HG02870 (cell line): Measurements from ENCODE around the gene ARHGAP26.
A peak's percentile ranks its signal among the peaks of the same experiment; 100 is the strongest.

Source experiments
- ATAC-seq: cut with Tn5 transposase; IDR thresholded peaks from one replicate; pipeline ENCODE4 v1.9.1; 2021; ENCODE audit warnings: mild to moderate bottlenecking, moderate library complexity; ENCODE audit not compliant: unreplicated experiment

Gene ARHGAP26

DNA sequence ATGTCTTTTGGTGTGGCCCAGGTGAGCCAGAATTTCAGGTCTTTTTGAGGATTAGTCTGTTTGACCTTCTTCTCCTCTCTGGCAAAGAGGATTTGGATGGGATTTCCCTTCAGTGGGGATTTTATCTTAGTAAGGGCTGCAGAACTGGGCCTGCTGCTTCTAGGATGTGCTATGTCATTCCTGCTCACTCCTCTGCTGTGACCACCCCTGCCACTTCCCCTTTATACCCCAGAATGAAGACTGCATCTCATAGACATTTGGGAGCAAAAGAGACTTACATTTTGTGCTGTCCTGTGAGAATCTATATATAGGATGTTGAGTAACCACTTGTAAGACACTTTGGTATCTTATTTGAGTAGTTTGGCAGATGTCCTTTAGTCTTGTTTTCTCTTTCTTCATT, 76.2 kb downstream of the ARHGAP26 start:
- no peak for ATAC-seq

DNA sequence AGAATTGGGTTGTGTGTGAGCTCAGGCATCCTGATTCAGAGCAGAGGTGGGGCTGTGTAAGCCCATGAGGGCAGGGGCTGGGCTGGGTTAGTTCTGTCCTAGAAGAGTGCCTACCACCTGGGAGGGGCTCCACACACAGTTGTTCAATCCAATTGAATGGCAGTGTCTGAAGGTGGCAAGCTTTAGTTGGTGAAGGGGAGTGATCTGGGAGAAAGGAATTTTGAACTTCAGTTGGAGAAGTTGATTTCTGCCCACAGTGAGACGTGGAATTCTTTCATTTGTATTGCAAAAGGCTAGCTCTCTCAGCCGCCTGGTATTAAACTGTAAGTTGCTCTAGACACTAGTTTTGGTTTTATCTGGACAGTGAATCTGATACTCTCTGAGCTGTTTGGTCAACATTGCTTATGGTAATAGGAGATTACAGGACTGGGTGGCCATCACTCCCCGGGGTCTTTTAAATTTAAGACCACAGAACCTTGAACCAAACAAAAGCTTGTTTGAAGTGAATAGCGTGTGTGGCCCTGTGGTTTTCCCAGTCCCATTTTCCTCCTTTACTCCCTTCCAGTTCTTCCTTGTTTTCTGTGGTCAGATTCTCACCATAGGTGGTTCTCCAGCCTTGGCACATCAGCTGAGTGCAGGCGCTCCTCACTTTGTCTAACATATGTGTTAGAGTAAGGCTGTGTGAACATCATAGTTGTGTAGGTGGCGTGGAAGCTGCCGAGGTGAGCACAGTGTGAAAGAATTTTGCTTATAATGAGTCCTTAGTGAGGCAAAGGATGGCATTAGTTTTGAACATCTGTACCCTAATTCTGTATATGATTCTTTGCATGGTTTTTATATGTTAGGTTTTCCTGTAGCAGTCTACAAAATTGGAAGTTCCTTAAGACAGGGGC, 78.0 kb downstream of the ARHGAP26 start:
- ATAC-seq = no peak

DNA sequence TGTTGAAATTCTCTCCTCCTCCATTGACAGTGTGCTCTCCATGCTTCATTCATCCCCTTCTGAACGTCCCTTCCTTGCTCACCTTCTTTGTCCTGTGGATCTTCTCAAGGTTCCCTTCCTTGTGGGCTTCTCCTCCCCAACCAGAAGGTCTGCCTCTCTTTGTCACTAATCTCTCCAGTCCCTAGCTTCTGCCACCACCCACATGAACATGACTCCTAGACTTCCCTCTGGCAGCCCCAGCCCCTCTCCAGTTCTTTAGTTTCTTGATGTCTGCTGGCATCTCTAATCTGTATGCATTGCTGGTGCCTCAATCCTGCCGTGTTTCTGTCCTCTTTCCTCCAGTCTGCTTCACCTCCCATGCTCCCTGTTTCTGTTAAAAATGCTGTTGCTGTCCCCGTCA, 79.3 kb downstream of the ARHGAP26 start:
- no peak for ATAC-seq

DNA sequence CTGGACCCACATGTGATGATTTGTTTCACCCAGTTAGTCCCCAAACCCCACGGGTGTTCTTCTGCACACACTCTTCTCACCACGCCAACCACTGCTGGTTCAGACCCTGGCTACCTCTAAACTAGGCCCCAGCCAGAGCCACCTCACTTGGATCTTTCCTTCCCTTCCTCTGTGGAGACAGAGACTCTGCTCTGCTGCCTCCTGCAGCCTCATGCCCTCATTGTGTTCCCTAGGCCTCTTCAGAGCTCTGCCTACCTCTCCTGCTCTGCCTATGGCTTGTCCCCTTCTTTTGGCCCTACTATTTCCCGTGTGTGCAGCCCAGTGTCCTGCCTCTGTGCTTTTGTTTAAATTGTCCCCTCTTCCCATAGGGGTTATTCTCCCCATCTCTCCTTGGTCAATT, 79.7 kb downstream of the ARHGAP26 start:
- no peak for ATAC-seq

DNA sequence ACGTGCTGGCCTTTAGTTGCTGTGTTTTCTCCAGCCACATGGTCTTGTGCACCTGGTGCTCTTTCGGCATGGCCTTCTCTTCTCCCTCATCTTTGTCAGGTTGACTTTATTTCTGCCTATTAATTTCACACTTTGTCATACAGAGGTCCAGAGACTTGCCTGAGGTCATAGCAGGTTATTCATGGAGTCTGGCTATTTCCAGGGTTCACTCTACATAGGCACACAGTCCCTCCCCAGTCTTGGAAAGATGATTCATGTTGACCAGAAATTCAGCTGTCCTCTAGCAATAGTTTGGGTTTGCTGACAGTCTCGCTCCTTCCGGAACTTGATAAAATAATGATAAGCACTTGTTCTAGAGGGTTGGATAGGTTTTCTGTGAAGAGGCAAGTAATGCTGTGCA, 81.6 kb downstream of the ARHGAP26 start:
- no peak for ATAC-seq

DNA sequence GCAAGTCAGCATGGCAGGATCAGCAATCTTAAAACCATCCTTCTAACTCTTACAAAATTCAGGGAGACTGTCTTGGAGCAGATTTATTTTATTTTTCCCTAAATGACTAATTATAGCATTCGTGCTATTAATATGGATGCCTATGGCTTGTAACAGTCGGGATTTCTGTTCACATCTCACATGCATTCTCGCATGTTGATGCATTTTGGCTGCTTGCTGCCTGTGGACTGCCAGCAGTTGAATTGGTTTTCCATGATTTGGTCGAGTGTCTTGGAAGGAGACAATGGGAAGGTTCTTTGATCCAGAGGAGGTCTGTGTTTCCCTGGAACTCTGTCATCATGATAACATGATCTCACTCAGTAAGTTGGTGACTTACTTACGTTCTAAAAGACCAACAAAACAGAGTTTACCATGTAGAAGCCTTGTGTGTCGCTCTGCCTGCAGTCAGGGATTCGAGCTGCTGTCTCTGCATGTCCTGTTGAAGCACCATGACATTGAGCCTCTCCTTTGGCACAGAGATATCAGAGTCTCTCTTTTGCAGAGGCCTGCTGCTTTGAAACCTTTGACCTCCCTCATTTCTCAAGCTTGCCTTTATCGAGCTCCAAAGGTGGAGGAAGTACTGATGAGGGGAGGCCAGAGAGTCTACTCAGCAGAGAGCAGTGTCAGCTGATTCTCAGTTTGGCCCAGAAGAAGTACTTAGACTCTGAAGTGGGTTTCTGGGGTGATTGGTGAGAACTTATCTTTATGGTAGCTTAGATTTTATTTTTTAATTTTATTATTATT, 82.4 kb downstream of the ARHGAP26 start:
- no peak for ATAC-seq

DNA sequence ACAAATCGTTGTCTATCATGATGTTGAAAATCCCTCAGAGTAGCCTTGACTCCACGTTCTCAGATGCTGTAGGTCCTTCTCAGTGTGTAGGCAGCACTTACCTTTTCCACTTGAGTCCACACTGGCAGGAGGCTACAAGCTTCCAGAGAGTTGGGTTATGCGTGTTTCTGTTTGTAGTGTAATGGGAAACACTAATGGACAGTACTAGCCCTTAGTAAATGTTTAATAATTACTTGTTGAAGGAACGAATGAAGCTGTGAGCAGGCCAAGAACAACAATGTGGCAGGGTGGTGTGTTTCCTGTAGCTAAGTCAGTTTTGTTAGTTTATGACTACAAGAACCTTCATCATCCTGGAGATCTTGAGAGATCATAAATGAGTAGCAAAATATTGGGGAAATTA, 83.5 kb downstream of the ARHGAP26 start:
- no peak for ATAC-seq

DNA sequence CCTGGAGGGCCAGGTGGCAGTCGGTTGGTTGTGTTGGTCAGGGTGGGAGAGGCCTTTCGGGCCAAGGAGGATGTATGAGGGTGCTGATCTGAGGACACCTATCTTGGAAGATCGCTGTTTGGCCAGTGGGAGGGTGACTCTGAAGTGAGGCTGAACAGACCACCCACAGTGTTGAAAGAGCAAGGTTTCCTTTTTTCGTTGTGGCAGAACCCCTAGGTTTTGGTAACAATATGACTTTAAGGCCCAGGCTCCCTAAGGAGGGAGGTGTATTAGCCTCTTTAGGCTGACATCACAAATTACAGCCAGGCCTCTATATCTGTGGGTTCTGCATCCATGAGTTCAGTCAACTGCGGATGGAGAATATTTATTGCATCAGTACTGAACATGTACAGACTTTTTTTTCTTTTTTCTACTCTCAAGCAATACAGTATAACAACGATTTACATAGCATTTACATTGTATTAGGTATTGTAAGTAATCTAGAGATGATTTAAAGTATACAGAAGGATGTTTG, 86.1 kb downstream of the ARHGAP26 start:
- no peak for ATAC-seq

DNA sequence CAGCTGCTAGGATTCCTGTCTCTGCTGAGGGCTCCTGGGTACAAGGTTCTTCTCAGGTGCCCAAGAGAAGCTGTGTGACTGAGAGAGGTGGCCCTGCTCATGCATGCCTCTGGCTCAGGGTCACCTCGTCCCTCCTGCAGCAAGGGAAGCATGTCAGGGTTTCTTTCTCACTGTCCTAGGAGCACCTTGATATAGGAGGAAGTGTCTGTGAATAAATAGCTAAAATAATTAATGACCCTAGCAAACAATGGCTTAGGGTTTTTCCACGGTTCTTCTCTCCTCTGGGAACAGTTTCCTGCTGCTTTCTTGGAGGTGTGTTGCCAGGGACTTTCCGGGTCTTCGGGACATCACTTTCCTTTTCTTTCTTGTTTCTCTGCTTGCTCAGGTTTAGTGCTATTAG, 87.2 kb downstream of the ARHGAP26 start:
- no peak for ATAC-seq

DNA sequence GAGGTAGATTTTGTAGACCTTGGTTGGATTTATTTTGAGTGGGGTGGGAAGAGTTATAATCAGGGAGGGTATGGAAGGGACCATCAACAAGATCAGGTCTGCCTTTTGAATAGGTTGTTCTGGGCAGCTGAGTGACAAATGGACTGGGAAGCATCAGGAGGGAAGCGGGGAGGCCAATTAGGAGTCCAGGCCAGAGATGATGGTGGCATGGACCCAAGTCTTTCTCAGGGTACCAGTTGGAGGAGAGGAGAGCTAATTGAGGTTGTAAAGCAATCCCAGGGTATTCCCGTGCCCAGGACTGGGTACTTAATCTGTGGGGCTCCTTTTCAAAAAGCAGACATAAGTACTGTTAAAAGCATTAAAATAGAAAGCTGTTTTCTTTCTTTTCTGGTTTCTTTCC, 88.9 kb downstream of the ARHGAP26 start:
- ATAC-seq = no peak

DNA sequence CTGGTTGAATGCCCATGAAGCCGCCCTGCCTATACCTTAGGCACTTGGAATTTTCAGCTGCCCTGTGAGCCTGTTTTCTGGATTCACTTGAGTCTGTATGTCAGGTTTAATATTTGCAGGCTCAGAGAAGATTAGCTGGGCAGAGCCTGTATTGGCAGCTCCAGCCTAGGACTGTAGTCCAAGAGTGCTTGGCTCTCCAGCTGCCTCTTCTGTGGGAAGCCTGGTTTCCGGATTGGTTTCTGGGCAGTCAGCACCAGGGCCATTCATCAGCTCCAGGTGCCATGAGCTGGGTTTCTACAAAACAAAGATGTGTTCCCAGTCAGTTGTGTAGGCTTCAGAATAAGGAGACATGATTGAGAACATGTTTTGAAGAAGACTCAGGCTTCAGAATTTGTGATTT, 90.1 kb downstream of the ARHGAP26 start:
- no peak for ATAC-seq

DNA sequence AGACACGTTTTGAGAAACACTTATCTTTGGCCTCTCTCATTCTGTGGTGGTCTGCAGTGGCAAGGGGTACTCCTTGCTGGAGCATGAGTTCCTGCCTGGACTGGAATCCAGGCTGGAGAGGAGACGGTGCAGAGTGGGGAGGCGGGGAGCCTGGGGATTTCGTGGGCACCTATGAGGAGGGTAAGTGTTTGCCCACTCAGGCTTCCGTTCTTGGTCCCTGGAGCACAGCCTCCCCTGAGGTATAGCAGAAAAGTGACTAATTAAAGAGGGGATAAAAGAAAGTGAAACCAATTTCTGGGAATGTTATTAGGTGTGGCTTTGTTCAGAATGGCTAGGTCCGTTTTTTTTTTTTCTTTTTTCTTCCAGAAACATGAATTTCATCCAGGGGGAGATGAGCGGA, 90.8 kb downstream of the ARHGAP26 start:
- no peak for ATAC-seq

DNA sequence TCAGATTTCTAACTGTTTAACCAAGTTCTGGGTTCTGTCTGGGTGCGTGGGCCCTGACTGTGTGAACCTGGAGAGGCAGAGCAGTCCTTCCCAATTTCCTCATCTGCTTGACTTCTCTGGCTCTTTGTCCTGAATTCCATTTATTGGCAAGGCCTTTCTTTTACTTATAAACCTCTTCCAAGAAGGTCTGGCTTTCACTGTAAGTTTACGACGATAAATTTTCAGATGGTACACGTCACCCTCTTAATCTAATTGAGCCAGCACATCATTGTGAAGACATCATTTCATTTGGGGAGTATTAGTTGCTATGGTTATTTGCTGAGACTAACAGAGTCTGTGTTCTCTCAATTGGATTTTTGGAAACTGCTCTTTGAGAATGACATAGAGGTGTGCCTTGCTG, 92.4 kb downstream of the ARHGAP26 start:
- no peak for ATAC-seq

DNA sequence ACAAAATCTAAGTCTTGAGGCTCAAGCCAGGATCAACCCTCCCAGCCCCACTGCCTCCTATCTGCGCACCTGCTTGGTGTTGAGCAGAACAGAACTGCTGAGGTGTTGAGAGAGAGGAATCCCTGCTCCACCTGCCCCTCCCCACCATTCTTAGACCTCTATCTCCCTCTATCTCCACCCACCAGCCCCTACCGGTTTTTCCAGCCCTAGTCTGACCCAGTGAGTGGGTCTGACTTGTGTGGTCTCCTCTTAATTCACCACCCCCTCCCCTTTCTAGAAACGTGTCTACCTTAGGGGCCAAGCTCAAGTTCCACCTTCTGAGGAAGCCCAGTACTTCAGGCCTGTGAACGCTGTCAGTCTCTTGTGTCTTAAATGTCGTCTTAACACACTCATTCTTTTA, 93.7 kb downstream of the ARHGAP26 start:
- ATAC-seq = no peak

DNA sequence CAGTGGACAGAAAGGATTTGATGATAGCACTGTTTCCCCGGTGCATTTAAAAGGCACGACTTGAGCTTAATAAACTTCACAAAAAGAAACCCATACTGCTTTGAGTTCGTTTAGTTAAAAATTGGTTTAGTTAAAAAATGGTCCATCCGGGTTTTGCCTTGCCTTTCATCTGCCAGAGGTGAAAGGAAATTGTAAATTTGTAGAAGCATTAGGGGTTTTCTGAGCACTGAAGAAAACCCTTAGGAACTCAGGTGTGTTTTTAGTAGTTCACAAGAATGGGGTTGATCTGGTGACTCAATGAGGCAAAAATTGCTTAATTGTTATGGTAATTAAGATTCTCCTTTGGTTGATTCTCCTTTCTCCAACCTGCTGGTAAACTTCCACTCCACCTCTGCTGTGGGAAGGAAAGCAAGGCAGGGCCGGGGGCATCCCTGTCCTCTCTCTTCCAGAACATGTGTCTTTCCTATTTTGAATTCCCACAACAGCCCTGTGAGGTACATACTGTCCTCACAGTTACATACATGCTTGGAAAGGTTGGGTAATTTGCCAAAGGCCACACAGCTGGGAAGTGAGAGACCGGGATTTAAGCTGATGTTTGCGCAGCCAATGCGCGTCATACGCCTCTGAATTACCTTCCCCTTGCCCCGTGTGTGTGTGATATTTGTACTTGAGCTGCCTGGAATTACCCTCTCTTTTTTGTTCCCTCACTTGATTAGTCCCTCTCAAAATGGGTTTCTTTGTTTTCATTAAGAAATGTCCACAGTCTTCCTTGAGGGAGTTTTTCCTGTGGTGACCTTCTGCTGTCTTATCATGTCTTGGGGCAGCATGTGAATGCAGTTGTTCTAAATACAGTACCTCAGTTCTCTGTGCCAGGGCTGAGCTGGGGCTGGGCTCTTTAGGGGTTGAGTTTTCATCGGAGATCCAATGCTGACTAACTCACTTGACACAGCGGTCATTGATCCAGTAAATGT, 94.4 kb downstream of the ARHGAP26 start:
- no peak for ATAC-seq

DNA sequence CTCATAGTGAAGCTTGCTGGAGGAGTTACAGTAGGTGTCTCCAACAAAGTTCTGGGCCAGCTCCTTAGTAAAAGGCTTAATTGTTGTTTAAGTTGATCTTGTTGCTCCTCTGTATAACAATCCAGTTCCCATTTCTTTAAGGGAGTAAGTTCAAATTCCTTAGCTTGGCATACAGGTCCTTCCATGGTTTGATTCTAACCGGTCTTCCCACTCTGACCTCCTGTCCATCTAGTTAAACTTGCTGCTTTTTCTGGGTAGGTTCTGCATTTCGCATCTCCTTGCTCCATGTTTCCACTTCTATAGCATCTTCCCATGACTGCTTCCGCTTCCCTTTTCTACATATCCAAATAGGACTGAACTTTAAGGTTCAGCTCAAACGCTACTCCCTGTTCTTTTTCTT, 95.5 kb downstream of the ARHGAP26 start:
- ATAC-seq = no peak

DNA sequence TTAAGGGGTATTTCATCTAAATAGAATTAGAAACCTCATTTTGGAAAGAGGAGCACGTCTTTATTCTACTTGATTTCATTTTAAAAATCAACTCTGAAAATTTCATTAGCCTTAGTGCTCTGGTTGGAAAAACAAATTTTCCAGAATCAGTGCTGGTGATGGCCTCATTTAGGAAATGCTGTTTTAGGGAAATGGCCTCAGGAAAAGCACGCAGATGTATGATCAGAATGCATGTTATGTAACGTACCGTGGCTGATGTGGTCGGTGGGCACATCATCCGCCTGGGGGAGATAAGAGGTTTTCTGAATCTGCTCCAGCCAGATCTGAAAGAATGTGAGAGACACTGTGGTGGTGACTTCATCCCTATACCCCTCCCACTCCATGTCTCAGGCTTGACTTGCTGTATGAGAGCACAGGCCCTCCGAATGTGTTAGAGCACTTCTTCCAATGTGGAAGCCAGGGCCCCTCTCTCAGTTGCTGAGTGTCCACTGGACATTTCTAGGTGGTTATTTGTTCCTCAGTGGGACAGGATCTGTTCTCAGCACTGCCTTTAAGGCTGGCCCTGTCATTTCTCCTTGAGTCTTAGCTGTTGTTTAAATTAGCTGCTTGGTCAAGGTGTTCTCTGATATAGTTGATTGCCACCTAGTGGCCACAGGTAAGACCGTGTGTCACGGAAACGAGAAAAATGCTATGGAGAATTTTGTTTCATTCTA, 96.5 kb downstream of the ARHGAP26 start:
- peak; percentile 79 for ATAC-seq

DNA sequence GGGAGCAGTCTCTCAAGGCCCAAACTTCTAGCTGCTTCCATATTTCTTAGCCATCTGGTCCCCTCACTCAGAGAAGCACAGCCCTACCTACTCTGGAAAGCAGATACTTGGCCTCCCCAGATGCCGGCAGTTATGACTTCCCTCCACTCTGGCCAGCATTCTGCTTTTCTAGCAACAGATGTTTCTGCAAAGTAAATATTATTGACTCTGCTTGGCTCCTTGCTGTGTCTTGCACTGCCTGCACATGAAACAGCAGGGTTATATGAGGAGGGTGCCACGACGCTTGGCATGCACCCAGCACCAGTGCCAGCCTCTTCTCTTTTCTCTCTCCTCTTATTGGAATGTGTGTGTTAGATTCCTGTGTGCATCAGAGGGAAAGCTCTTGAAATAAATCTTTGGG, 99.7 kb downstream of the ARHGAP26 start:
- ATAC-seq = no peak

DNA sequence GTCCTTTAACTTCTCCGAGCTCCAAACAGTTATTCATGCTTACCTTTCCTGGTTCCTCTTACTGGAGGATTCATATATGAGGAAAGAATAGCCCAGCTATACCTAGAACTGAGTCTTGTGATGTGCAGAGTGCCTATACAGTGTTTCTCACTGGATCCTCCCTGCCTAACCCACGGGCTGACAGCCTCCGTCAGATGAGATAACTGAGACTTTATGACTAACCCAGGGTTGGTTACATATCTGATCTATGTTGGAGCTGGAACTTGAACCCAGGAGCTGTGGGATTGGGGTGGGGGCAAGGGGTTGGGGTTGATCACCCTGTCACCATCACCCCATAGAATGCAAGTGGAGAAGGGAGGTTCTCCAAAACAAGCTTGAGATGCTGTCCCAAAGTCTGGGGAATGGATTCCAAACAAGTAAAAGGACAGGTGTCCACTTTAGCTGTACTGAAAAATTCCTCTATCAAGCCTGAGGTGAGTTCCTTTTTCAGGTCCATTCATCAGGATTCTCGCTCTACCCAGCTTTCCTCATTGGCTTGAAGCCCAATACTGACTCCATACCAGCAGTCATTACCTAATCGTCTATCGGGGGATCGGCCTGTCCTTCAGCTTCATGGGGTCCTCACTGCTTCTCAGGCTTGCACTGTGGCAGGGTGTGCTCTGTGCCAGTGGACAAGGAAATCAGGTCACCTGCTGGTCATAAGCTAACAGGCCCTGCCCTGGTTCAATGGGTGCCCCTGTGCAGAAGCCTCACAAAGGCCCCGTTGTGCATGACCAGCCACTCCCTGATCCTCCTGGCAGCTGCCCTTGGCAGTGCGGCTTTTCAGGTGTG, 100.6 kb downstream of the ARHGAP26 start:
- no peak for ATAC-seq
